ENCODE results near the gene GPR176.

The GPR176 gene

GRCh38 chr15:39873978-39874377 is 46.1 kb downstream of the GPR176 start:
- no peak for DNase-seq (ENCODE audit: extremely low read depth, low read depth)
- no peak for TF ChIP-seq CTCF (IDR thresholded peaks at IDR 0.05; ENCODE audit: low read depth, low read length)

- DNase-seq (ENCODE audit: extremely low read depth, low read depth) = no peak
- no peak for TF ChIP-seq CTCF (IDR thresholded peaks at IDR 0.05; ENCODE audit: low read depth, low read length)
These were observed 49.5 kb downstream of the GPR176 start for GRCh38 chr15:39870537-39870936.

- no peak for TF ChIP-seq CTCF (IDR thresholded peaks at IDR 0.05; ENCODE audit: low read depth, low read length)
- no peak for DNase-seq (ENCODE audit: extremely low read depth, low read depth)
These were observed 50.1 kb downstream of the GPR176 start for GRCh38 chr15:39869858-39870515.

- TF ChIP-seq CTCF (IDR thresholded peaks at IDR 0.05; ENCODE audit: low read depth, low read length) = no peak
- DNase-seq (ENCODE audit: extremely low read depth, low read depth) = no peak
These were observed 50.8 kb downstream of the GPR176 start for GRCh38 chr15:39869254-39869653.

- DNase-seq (ENCODE audit: extremely low read depth, low read depth) = no peak
- TF ChIP-seq CTCF (IDR thresholded peaks at IDR 0.05; ENCODE audit: low read depth, low read length) = no peak
These were observed 51.7 kb downstream of the GPR176 start for GRCh38 chr15:39868396-39868795.

GRCh38 chr15:39864116-39864515 is 56.0 kb downstream of the GPR176 start:
- TF ChIP-seq CTCF (IDR thresholded peaks at IDR 0.05; ENCODE audit: low read depth, low read length) = no peak
- no peak for DNase-seq (ENCODE audit: extremely low read depth, low read depth)

GRCh38 chr15:39860871-39861270 is 59.2 kb downstream of the GPR176 start:
- DNase-seq (ENCODE audit: extremely low read depth, low read depth) = no peak
- TF ChIP-seq CTCF (IDR thresholded peaks at IDR 0.05; ENCODE audit: low read depth, low read length) = no peak
